Omental fat pad (tissue), 4 donors: ENCODE measurements around the gene TTLL13. TPM values are rescaled to one million over a fixed set of nuclear protein-coding genes. Genes with fewer than 3 reads are reported as not detected.

ENCODE experiments used
- ATAC-seq: fragments of 150-250 bp; one replicate; pipeline ENCODE4 v1.9.1; 2016; ENCODE audit warnings: mild to moderate bottlenecking, moderate library complexity; ENCODE audit not compliant: low FRiP score
- DNase-seq: peaks from one replicate; pipeline ENCODE4 v3.0.0-alpha.2; 2019; ENCODE audit warnings: low spot score
- CTCF ChIP-seq, 3 donors: fragments of 450-650 bp; IDR thresholded peaks; one replicate each; pipeline ENCODE4 v1.5.1; 2016 to 2017; ENCODE audit warnings: antibody characterized with exemption in 3 of 3, mild to moderate bottlenecking in 3 of 3, moderate library complexity in 2 of 3
- total RNA-seq, 4 donors: library from RNA; depleted of rRNA; stranded (reverse); fragments of >200 nt; gene quantifications; one replicate each; pipeline ENCODE4 v1.1.0, GENCODE V29; 2016

The TTLL13 gene
- total RNA-seq, 4 donors from 2014 or later: not detected

- TF ChIP-seq CTCF (IDR thresholded peaks at IDR 0.05): no peak
- DNase-seq: no peak
- ATAC-seq: no peak
Measured at GRCh38 chr15:90214553-90215196, 34.7 kb upstream of the TTLL13 start.

GRCh38 chr15:90217671-90218394, 31.5 kb upstream of the TTLL13 start:
- TF ChIP-seq CTCF (IDR thresholded peaks at IDR 0.05): no peak
- DNase-seq (no peak), ATAC-seq (no peak)

- no peak for TF ChIP-seq CTCF (IDR thresholded peaks at IDR 0.05)
- DNase-seq (peak; percentile 44), ATAC-seq (no peak)
Measured at GRCh38 chr15:90219421-90220141, 29.8 kb upstream of the TTLL13 start.

GRCh38 chr15:90221246-90221900, 28.0 kb upstream of the TTLL13 start:
- no peak for DNase-seq
- peak; percentile 85 for ATAC-seq
- TF ChIP-seq CTCF (IDR thresholded peaks at IDR 0.05): no peak

GRCh38 chr15:90222547-90222946, 26.8 kb upstream of the TTLL13 start:
- no peak for ATAC-seq
- no peak for TF ChIP-seq CTCF (IDR thresholded peaks at IDR 0.05)
- DNase-seq: no peak

GRCh38 chr15:90223441-90224165, 25.8 kb upstream of the TTLL13 start:
- TF ChIP-seq CTCF (IDR thresholded peaks at IDR 0.05): no peak
- no peak for DNase-seq
- no peak for ATAC-seq
